Measurements from ENCODE around the gene GRHPR.
"Not testable (repeated sequence)": the region's sequence is repeated elsewhere in the genome, so short reads cannot be mapped to it uniquely, and the experiment has no call there.

Gene GRHPR

DNA sequence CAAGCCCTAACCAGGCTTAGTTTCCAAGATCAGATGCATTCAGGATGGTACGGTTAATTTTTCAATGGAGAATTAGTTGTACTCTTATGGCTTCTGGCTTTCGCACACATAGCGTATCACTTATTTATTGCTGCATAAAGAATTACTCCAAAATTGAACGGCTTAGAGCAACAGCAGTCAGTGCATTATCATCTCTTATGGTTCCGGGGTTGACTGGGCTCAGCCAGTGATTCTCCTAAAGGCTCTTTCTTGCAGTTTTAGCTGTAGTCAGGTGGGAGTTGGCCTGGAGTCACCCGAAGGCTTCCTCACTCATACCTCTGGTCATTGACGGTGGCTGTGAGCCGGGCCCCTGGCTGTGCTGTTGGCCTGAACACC is 595 bp upstream of the GRHPR start:
- DNase-seq (ENCODE audit: low read depth in 2 of 2) = no peak

DNA sequence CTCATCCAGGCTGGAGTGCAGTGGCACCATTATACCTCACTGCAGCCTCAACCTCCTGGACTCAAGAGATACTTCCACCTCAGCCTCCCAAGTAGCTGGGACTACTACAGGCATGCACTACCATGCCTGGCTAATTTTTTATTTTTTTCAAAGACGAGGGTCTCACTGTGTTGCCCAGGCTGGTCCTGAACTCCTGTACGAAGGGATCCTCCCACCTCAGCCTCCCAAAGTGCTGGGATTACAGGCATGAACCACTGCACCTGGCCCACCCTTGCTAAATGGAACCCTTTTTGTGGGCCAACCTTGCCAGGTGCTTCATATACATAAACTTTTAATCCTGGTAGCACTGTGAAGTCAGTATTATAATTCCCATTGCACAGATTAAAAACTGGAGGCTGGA is 1.0 kb downstream of the GRHPR start:
- DNase-seq (ENCODE audit: low read depth in 2 of 2) = no peak

DNA sequence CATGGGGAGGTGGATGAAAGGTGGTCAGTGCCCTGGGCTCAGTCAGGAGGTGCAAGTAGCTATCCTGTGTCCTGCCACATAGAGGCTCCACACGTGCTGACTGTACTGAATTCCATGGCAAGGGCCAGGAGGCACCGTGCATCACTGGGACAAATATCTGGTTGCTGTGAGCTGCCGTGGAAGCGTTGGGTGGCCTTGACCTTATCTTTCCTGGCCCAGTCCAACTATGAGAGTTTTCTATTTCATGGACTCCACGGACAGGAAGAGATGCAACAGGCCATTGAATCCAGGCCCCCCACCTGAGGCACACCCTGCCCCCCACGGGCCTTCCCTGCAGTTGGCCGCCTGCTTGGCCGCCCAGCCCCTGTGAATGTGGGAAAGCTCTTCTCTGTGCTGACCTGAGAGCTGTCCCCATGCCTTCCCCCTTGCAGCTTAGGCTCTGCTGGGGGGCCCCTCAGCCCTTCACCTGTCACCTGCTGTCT is 1.7 kb downstream of the GRHPR start:
- DNase-seq (ENCODE audit: low read depth in 2 of 2) = no peak

DNA sequence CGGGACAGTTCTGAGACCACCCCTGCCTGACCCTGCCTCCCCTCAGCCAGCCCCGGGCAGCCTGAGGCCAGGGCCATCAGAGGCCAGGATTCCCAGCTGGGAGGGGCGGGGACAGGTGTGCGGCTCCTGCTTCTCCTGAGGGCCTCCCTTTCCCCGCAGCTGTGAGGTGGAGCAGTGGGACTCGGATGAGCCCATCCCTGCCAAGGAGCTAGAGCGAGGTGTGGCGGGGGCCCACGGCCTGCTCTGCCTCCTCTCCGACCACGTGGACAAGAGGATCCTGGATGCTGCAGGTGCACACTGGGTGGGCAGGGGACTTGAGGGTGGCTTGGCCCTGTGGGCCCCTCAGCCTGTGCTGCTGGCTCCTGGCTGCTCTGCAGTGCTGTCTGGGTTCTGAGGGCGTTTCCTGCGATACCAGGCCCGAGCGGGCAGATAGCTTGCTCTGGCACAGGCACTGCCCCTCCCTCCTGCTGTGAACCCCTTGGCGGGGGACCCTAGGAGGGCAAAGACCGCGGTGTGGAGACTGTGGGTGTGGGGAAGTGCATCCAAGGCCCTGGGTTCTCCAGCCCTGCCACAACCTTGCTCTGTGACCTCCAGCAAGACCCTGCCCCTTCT is 2.3 kb downstream of the GRHPR start:
- DNase-seq (ENCODE audit: low read depth in 2 of 2) = no peak

DNA sequence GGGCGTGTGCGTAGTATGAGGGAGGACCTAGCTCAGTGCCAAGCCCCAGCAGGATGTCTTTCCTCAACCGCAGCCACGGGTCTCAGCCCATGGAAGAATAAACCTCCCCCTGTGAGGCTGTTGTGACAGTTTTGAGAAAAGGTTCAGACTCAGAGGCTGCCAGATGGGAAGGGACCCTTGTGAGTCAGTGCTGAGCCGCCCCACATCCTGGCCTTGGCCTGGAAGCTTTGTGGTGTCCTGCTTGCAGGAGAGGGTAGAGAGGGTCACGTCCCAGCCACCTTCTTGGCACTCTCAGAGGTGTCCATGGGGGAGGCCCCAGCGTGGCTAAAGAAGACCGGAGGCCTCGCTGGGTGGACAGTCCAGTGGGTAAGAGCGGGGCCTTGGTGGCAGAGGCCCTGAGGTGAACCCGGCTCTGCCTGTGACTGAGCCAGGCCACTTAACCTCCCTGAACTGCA is 2.8 kb downstream of the GRHPR start:
- no peak for DNase-seq (ENCODE audit: low read depth in 2 of 2)

DNA sequence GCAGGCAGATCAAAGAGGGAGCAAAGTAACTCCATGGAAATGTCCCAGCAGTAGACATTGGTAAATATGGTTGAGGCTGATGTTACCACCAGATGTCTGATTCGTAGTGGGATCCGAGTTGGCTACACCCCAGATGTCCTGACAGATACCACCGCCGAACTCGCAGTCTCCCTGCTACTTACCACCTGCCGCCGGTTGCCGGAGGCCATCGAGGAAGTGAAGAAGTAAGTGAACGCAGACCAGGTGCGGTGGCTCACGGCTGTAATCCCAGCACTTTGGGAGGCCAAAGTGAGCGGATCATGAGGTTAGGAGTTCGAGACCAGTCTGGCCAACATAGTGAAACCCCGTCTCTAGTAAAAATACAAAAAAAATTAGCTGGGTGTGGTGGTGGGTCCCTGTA is 3.9 kb downstream of the GRHPR start:
- not testable (repeated sequence) for DNase-seq (ENCODE audit: low read depth in 2 of 2)

DNA sequence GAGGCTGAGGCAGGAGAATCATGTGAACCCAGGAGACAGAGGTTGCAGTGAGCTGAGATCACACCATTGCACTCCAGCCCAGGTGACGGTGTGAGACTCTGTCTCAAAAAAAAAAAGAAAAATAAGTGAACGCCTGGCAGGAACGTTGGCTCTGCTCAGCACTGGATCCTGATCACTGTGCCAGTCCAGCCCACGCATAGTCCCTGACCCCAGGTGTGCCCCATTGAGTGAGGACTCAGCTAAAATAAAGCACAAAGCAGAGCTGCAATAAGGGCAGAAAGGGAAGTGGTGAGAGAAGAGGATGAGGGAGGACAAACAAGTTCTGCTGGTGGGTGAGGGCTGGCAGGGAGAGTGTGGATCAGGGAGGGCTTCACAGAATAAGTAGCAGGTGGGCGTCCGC is 4.3 kb downstream of the GRHPR start:
- DNase-seq (ENCODE audit: low read depth in 2 of 2) = no peak

DNA sequence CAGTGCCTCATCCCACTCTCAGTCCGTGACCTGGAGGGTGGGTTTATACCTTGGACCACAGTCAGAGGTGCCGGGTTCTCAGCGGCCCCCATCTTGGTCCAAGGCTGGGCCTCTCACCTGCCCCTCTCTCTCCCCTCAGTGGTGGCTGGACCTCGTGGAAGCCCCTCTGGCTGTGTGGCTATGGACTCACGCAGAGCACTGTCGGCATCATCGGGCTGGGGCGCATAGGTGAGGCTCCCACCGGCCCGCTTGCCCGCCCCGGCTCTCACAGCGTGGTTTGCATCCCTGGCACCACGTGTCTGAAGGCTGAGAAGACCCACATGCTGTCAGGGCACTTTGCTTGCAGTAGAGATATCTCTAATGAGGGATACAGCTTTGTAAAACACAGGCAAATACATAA is 5.8 kb downstream of the GRHPR start:
- no peak for DNase-seq (ENCODE audit: low read depth in 2 of 2)

DNA sequence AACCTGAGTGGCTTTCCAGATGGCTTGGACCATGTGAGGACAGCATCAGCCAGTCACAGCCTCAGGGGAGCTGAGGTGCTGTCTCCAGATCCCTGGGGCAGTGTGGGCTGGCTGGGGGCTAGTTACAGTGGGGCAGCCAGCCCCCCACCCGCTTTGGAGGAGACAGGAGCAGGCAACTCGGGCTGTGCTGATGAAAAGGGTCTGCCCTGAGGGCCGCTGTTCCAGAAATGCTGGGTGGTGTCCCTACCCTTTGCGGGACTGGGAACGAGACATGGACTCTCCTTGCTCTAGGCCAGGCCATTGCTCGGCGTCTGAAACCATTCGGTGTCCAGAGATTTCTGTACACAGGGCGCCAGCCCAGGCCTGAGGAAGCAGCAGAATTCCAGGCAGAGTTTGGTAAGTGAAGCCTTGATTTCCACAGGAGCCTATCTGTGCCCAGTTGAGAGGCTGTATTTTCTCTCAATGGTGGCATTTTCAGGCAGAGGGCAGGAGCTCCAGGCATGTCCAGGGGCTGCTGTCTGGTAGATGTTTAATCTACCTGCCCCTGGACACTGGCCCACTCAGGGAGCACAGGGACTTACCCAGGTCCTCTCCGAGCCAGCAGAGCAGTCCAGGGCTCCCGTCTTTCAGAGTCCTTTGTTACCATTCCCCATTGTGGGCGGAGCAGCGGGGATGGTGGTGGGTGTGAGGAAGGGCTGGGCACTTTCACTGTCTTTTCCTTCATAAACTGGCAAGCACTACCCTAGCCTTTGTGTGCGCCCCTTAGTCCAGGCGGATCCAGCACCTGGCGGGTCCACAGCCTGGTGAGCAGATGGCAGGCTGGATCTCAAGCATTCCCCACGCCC is 7.2 kb downstream of the GRHPR start:
- no peak for DNase-seq (ENCODE audit: low read depth in 2 of 2)

DNA sequence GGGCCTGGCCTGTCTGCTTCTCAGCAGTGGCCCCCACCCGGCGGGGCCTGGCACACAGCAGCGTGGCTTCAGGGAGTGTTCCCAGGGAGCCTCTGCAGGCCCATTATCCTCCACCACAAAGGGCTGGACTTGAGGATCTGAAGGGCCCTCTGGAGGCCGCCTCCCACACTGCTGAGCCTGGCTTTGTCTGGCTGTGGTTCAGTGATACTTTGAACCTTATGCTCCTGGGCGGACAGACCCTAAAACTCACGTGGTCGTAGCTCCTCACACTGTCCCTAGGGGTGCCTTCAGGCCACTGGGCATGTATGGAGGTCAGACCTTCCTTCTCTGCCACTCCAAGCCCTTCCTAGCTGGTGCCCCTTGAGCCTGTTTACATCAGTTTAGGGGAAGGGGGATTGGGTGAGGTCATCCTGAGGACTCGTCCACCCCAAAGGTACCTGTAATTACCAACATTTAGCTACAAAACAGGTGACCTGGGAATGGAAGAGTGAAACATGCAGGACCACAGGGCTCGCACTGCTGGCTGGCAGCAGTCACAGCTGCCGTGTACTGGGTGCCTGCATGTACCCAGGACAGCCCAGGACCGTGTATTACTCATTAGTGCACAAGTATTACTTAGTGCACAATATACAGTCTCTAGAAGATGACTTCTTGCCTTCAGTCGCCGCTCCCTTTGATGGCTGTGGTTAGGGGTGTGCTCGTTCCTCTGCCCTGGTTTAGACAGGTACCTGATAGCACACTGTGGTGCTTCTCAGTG is 8.5 kb downstream of the GRHPR start:
- DNase-seq (ENCODE audit: low read depth in 2 of 2) = no peak

DNA sequence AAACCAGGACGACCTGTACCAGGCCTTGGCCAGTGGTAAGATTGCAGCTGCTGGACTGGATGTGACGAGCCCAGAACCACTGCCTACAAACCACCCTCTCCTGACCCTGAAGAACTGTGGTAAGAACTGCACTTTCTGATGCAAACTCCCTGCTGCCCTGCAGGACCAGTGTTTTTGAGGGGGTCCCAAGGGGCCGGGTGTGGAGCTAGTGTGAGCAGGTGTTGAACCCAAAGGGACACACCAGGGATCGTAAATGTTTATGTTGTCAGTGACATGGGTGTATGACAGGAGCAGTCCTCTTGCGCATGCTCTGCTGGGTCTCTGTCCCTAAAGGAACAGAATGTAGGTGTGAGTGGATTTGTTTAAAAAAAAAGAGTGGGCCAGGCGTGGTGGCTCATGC is 9.5 kb downstream of the GRHPR start:
- DNase-seq (ENCODE audit: low read depth in 2 of 2) = no peak

DNA sequence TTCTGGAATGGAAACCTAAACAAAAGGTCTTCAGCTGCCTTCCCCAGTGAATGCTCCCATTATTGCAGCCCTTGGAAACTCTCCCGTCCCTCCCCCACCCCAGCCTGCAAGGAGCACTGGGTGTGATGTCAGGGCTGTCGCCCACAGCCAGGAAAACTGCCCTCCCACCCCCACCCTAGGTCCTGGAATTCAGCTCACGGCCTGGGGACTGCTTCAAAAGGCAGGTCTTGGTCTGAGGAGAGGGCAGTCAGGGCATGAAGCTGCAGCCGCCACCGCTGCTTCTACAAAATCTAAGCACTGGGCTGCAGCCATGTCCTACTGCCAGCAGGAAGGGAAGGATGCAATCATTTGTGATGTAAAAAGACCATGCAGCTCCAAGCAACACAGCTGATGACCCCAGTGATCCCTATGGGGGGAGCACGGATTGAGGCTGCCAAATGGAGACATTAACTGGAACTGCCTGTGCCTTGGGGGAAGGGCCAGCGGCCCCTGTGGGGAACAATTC is 11.4 kb downstream of the GRHPR start:
- DNase-seq (ENCODE audit: low read depth in 2 of 2) = no peak

DNA sequence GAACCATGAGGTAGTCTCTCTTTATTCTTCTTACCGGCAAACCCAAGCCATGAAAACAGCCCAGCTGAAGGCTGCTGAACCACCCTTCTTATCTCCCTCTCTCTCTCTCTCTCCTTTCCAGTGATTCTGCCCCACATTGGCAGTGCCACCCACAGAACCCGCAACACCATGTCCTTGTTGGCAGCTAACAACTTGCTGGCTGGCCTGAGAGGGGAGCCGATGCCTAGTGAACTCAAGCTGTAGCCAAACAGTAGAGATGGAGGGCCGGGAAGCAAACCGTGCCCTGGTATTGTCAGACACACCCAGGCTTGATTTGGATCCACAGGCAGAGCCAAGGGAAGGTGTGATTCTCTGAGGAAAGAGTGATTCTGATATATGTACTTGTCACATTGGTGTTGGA is 14.0 kb downstream of the GRHPR start:
- no peak for DNase-seq (ENCODE audit: low read depth in 2 of 2)

DNA sequence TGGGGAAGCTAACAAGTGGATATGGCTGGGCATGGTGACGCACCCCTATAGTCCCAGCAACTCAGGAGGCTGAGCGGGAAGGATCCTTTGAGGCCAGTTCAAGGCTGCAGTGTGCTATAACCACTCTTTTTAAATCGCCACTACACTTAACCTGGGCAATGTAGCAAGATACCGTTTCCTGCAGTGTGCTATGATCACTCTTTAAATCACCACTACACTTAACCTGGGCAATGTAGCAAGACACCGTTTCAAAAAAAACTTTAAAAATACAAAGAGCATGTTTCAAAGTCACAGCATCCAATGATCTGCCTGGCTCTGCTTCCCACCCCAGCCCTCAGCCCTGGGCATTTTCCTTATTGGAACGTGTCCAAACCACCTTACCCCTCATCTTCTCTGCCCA is 14.5 kb downstream of the GRHPR start:
- no peak for DNase-seq (ENCODE audit: low read depth in 2 of 2)

DNA sequence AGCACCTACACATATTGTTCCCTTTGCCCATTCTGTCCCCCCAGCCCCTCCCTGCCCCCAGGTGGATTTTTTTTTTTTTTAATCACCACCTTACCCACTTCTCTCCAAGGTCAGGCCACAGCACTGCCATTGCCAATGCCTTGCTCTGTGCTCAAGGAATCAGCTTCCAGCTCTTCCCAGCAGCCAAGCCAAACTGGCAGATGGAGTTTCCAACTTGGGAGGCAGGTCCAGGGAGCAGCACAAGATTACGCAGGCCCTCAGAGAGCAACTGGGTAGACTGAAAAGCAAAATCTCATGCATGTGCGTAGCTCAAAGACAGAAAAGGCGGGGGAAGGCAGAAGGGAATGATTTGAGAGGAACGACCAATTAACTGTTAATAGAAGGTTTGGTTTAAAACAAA is 15.1 kb downstream of the GRHPR start:
- no peak for DNase-seq (ENCODE audit: low read depth in 2 of 2)

DNA sequence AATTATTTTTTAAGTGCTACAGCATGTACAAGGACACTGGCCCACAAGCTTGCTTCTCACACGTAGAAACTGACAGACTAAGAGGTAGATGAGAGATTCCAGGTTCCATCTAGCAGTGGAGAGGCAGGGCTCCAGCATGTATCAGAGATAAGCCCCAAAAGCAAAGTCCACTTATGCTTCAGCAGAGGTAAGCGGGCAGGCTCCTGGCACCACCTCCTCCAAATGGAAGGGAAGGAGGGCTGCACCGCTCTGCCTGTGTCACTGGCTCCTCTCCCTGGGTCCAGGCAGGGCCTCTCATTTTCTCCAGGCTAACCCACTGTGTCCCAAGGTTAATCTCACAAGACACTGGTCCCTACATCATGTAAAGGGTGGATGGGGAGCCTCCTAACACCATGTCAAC is 15.9 kb downstream of the GRHPR start:
- DNase-seq (ENCODE audit: low read depth in 2 of 2) = no peak

DNA sequence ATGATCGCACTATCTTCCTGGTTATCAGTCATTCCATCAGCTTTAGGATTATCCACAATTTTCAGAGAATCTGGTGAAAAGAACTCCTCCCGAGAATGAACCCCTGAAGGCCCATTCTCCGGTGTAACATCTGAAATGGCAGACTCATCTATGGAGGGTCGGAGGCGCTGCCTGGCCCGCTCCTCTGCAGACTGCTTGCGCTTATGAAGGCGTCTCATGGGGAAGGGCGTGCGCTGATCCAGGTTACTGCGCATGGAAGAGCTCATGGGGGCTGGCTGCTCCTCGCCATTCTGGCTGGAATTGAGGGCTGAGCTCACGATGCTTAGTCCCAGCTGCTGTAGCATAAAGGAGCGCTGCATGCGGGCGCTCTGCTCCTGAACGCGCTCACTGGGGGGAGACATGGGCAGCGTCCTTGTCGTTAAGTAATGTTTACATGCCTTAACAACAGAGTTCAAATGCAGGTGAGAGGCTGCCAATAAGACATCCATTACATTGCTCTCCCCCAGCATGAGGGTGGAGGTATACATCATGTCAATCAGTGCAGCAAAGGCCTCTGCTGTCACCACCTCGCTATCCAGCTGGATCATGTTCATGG is 19.4 kb downstream of the GRHPR start:
- no peak for DNase-seq (ENCODE audit: low read depth in 2 of 2)

DNA sequence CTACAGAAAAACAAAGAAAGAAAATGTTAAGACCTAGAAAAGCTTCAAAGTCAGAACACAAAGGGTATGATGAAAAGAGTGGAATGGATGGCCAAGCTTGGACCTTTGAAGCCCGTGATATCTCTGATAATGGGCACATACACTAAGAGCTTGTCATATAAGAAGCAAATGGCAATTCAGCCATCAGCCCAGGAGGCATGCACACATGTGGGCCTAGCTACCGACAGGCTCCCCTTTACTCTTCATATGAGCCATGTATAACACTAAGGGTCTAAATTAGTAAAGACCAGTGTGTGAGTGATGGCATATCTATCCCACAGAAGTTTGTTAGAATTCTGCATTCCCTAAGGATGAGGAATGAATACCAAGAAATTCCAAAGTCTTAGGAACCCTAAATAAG is 20.1 kb downstream of the GRHPR start:
- DNase-seq (ENCODE audit: low read depth in 2 of 2) = no peak

DNA sequence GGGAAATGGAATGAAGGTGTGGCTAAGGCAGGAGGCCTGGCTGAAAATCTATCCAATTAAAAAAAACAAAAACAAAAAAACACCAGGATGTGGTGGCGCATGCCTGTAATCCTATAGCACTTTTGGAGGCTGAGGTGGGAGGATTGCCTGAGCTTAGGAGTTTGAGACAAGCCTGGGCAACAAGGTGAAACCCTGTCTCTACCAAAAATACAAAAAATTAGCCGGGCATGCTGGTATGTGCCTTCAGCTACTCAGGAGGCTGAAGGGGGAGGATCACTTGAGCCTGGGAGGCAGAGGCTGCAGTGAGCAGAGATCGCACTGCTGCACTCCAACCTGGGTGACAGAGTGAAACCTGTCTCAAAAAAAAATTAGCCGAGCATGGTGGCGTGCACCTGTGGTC is 21.1 kb downstream of the GRHPR start:
- DNase-seq (ENCODE audit: low read depth in 2 of 2) = no peak

DNA sequence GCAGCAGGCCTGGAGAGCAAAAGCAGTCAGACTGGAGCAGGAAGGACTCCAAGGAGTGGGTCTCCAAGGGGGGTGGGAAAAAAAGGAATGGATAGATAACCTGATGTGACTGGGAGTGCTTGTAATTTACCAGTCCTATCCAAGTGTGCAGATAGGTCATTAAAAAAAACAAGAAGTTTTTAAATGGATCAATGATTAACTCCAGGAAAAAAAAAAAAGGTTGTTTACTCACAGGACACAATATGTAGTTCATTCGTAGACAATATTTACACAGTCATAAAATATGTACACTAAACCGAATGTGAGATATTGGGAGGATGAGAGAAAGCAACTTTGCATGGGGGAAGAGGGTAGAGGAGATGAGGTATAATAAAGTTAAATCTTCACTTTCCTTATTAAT is 22.4 kb downstream of the GRHPR start:
- no peak for DNase-seq (ENCODE audit: low read depth in 2 of 2)

DNA sequence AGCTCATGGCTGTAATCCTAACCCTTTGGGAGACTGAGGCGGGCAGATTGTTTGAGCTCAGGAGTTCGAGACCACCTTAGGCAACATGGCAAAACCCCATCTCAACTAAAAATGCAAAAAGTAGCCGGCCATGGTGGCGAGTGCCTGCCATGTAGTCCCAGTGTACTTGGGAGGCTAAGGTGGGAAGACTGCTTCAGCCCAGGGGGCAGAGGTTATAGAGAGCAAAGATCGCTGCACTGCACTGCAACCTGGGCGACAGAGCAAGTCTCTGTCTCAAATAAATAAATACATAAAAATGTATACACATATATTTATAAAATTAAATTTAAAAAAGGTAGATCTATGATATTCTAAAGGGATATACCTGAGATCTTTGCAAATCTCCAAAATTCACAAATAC is 23.3 kb downstream of the GRHPR start:
- no peak for DNase-seq (ENCODE audit: low read depth in 2 of 2)

DNA sequence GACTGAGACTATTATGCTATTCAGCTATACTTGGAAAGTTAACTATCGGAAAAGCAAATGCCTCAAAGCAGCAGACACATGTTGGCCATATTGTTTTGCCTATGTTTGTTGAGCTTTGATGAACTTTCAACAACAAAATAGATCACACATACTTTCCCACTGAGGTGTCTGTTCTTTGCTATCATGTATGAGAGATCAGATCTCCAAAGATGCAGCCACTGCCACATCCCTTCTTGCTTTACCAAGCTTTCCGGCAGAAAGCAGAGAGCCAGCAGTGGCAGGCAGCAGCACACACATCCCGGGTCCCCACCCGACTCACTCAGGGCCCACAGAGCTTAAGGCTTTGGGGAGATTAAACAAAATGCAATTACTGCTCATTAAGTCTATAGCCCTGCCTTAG is 23.9 kb downstream of the GRHPR start:
- DNase-seq (ENCODE audit: low read depth in 2 of 2) = no peak

Data from stimulated activated CD4-positive, alpha-beta T cell treated with anti-CD3 and anti-CD28 coated beads, Interleukin-1b, Interleukin-23, amount 100 ng/mL, for 1 hour (primary cell).